Endothelial cell of umbilical vein (primary cell): Measurements from ENCODE around the gene MYRIP. TPM values are rescaled to one million over a fixed set of nuclear protein-coding genes. Genes with fewer than 3 reads are reported as not detected.

ENCODE experiments used
- BruUV-seq: library from RNA; stranded (reverse); fragments of 400-500 nt; replicated peaks from 2 replicates; lab custom pipeline; 2021; lab: Mats Ljungman, UMichigan
- CTCF ChIA-PET: fragments of 300-600, 350-600 bp; sonication (Branson Sonifier 250); formaldehyde crosslinking; loops from one replicate; lab custom pipeline; 2021; ENCODE audit warnings: antibody characterized with exemption, inconsistent platforms; lab: Charles Lee
- POLR2A ChIA-PET: fragments of 300-600, 350-600 bp; sonication (Branson Sonifier 250); formaldehyde crosslinking; loops from one replicate; lab custom pipeline; 2021; ENCODE audit warnings: antibody characterized with exemption, inconsistent platforms; lab: Charles Lee
- DNase-seq: peaks from one replicate; pipeline ENCODE4 v3.0.0-alpha.2; 2011; ENCODE audit warnings: low read depth, low spot score
- FAIRE-seq: peaks from 2 replicates; lab custom pipeline; 2011; peaks lifted over from hg19 to GRCh38; lab: Jason Lieb, UNC
- H2AFZ ChIP-seq: 2 replicates; pipeline ENCODE4 v1.6.0; 2012; ENCODE audit warnings: low read depth, low read length, control low read depth, inconsistent platforms
- H3K27ac ChIP-seq: 2 replicates; pipeline ENCODE4 v1.5.1; 2011; ENCODE audit warnings: low read depth, mild to moderate bottlenecking, control low read depth, low read length, moderate library complexity; ENCODE audit not compliant: insufficient read depth
- H3K27me3 ChIP-seq, 2 experiments: 2 replicates each; pipeline versions ENCODE4 v1.6.0 to v1.6.1; 2011; ENCODE audit warnings: low read length in 2 of 2, mixed read lengths in 1 of 2; ENCODE audit not compliant: control insufficient read depth in 2 of 2, insufficient read depth in 2 of 2
- H3K36me3 ChIP-seq, 2 experiments: 2 replicates in 1 of 2; 3 replicates in 1 of 2; pipeline ENCODE4 v1.5.1; 2011; ENCODE audit warnings: low read length in 2 of 2, mild to moderate bottlenecking in 1 of 2, moderate library complexity in 1 of 2; ENCODE audit not compliant: control insufficient read depth in 2 of 2, insufficient read depth in 2 of 2; ENCODE audit errors: extremely low read depth in 1 of 2
- H3K4me1 ChIP-seq: 3 replicates; pipeline ENCODE4 v1.5.1; 2011; ENCODE audit warnings: mild to moderate bottlenecking, low read length; ENCODE audit not compliant: control insufficient read depth, insufficient read depth; ENCODE audit errors: extremely low read depth
- H3K4me2 ChIP-seq: 2 replicates; pipeline ENCODE4 v1.6.1; 2011; ENCODE audit warnings: low read length, control low read depth, mixed read lengths; ENCODE audit not compliant: insufficient read depth
- H3K4me3 ChIP-seq, 3 experiments: fragments of 200-600 bp in 1 of 3; sonication (generic), shearing (Covaris generic) in 1 of 3; replicated peaks in 1 of 3; 2 replicates each; pipeline ENCODE4 v1.5.1; 2011 to 2016; ENCODE audit warnings: control low read depth in 3 of 3, low read length in 3 of 3, mild to moderate bottlenecking in 2 of 3, inconsistent platforms in 1 of 3, low read depth in 1 of 3, moderate library complexity in 1 of 3; ENCODE audit not compliant: insufficient read depth in 1 of 3
- H3K79me2 ChIP-seq: 2 replicates; pipeline ENCODE4 v1.6.0; 2012; ENCODE audit warnings: low read length, inconsistent platforms; ENCODE audit not compliant: control insufficient read depth, insufficient read depth
- H3K9ac ChIP-seq: replicated peaks from 2 replicates; pipeline ENCODE3; 2011; ENCODE audit warnings: low read length, control low read depth; ENCODE audit not compliant: insufficient read depth; ENCODE audit errors: extremely low read depth
- H3K9me1 ChIP-seq: replicated peaks from 3 replicates; pipeline ENCODE4 v1.6.0; 2011; ENCODE audit warnings: mild to moderate bottlenecking, low read length; ENCODE audit not compliant: control insufficient read depth, insufficient read depth; ENCODE audit errors: extremely low read depth
- H3K9me3 ChIP-seq: replicated peaks from 2 replicates; pipeline ENCODE4 v1.5.1; 2012; ENCODE audit warnings: low read length, inconsistent platforms; ENCODE audit not compliant: control insufficient read depth, insufficient read depth
- H4K20me1 ChIP-seq: replicated peaks from 2 replicates; pipeline ENCODE3; 2011; ENCODE audit warnings: mild to moderate bottlenecking, low read length; ENCODE audit not compliant: control insufficient read depth, insufficient read depth; ENCODE audit errors: extremely low read depth
- FOS ChIP-seq: IDR thresholded peaks from 2 replicates; pipeline ENCODE4 v1.6.1; 2011; ENCODE audit warnings: mild to moderate bottlenecking, low read length, moderate library complexity, borderline replicate concordance; ENCODE audit not compliant: insufficient read depth
- JUN ChIP-seq: IDR thresholded peaks from 2 replicates; pipeline ENCODE4 v1.6.1; 2011; ENCODE audit warnings: borderline replicate concordance, low read depth; ENCODE audit not compliant: insufficient read length, insufficient read depth
- MYC ChIP-seq: IDR thresholded peaks from one replicate; pipeline ENCODE4 v1.6.1; 2011; ENCODE audit warnings: mild to moderate bottlenecking, low read depth, low read length
- POLR2AphosphoS5 ChIP-seq: IDR thresholded peaks from 2 replicates; pipeline ENCODE4 v1.6.1; 2012; ENCODE audit warnings: low read depth, mild to moderate bottlenecking, control low read depth, low read length, moderate library complexity; ENCODE audit not compliant: insufficient read depth
- dilution Hi-C: fragments of 300-500 bp; cut with MboI; formaldehyde crosslinking; loops from one replicate; pipeline ENCODE4 v1.15.0; 2019; ENCODE audit warnings: low sequenced_read_pairs; ENCODE audit not compliant: extremely low pct_ligation_motif_present
- intact Hi-C: fragments of 100-400 bp; cut with micrococcal nuclease; formaldehyde crosslinking; loops from one replicate; pipeline ENCODE4 v1.10.0; 2022
- polyA plus RNA-seq, 4 experiments: library from polyadenylated mRNA; depleted of rRNA in 3 of 4; stranded (reverse) in 3 of 4; unstranded in 1 of 4; fragments of >200 nt; gene quantifications; 2 replicates each; pipeline versions ENCODE4 v1.2.1 to v1.2.3, GENCODE V29; 2011 to 2012; ENCODE audit warnings: missing spikeins in 1 of 4
- total RNA-seq: library from RNA; stranded (reverse); gene quantifications from 2 replicates; pipeline ENCODE4 v1.2.3, GENCODE V29; 2021

Gene MYRIP
- total and polyA plus RNA-seq, 2 donors (not counting 3 experiments of a cell fraction or from before 2014, with no cell fraction given): 6.7 to 11.9 TPM

DNA sequence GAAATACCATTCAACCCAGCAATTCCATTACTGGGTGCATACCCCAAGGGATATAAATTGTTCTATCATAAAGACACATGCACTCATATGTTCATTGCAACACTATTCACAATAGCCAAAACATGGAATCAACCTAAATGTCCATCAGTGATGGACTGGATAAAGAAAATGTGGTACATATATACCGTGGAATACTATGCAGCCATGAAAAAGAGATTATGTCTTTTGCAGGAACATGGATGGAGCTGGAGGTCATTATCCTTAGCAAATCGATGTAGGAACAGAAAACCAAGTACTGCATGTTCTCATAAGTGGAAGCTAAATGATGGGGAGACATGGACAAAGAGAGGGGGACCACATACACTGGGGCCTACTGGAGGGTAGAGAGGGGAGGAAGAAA is 5.5 kb upstream of the MYRIP start:
- no peaks in the 10 kb centered on the region for H3K27me3 ChIP-seq
- TF ChIP-seq POLR2AphosphoS5 (no peak), MYC (no peak)
- no TSS peak for BruUV-seq
- no peak overlapping the region for H3K27ac ChIP-seq
- no peak overlapping the region for H2AFZ ChIP-seq
- no peak overlapping the region for H3K4me3 ChIP-seq
- H3K36me3 ChIP-seq: no peaks in the 10 kb centered on the region
- no peaks in the 10 kb centered on the region for H3K79me2 ChIP-seq
- CTCF ChIA-PET: interaction anchor here (0.9 kb wide), 1 partner anchor 80 kb away, joined by 3 read pairs; no protein-coding TSS in a partner anchor
- H3K4me1 ChIP-seq: peaks cover 2% of the 10 kb centered on the region
- POLR2A ChIA-PET: no interaction called here
- H3K9me1 ChIP-seq: no peaks in the 10 kb centered on the region
- dilution Hi-C loops (no loop called here), intact Hi-C loops (no loop called here)
- no peak for FAIRE-seq
- no peak overlapping the region for H3K4me2 ChIP-seq
- no peak for DNase-seq
- no peaks in the 10 kb centered on the region for H3K9me3 ChIP-seq
- H4K20me1 ChIP-seq: no peaks in the 10 kb centered on the region
- no peak overlapping the region for H3K9ac ChIP-seq

DNA sequence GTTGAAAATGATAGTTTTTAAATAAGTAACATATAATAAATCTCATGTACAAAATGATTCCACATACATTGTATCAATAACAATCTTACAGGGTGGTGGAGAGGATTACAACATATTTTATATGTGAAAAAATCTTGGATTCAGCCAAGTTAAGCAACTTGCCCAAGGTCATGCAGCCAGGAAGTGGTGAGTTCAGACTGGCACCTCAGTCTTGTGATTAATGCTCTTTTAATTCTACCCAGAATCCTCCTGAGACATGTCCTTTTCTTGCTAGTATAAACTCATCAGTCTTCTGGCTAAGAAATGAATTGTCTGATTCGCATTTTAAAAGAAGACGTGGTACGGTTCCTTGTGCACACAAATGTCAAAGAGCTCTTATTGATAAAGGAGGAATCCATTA is 4.5 kb upstream of the MYRIP start:
- CTCF ChIA-PET: interaction anchor here (0.9 kb wide), 2 partner anchors 15 to 81 kb away, joined by 3 read pairs; no protein-coding TSS in a partner anchor
- H3K9ac ChIP-seq: no peak overlapping the region
- no peak overlapping the region for H3K27ac ChIP-seq
- no TSS peak for BruUV-seq
- dilution Hi-C loops: no loop called here
- no peaks in the 10 kb centered on the region for H3K27me3 ChIP-seq
- H3K4me1 ChIP-seq: peaks cover 3% of the 10 kb centered on the region
- no peaks in the 10 kb centered on the region for H3K9me3 ChIP-seq
- no peaks in the 10 kb centered on the region for H3K9me1 ChIP-seq
- POLR2A ChIA-PET: no interaction called here
- no peaks in the 10 kb centered on the region for H3K36me3 ChIP-seq
- no peaks in the 10 kb centered on the region for H3K79me2 ChIP-seq
- FAIRE-seq (no peak), DNase-seq (peak; percentile 8)
- no peak overlapping the region for H3K4me2 ChIP-seq
- no peak overlapping the region for H2AFZ ChIP-seq
- intact Hi-C loops: no loop called here
- H4K20me1 ChIP-seq: no peaks in the 10 kb centered on the region
- H3K4me3 ChIP-seq: no peak overlapping the region
- TF ChIP-seq JUN (no peak), FOS (peak; percentile 5)
